ENCODE data around the gene SNTA1.
A peak's percentile ranks its signal among the peaks of the same experiment; 100 is the strongest.

DNA sequence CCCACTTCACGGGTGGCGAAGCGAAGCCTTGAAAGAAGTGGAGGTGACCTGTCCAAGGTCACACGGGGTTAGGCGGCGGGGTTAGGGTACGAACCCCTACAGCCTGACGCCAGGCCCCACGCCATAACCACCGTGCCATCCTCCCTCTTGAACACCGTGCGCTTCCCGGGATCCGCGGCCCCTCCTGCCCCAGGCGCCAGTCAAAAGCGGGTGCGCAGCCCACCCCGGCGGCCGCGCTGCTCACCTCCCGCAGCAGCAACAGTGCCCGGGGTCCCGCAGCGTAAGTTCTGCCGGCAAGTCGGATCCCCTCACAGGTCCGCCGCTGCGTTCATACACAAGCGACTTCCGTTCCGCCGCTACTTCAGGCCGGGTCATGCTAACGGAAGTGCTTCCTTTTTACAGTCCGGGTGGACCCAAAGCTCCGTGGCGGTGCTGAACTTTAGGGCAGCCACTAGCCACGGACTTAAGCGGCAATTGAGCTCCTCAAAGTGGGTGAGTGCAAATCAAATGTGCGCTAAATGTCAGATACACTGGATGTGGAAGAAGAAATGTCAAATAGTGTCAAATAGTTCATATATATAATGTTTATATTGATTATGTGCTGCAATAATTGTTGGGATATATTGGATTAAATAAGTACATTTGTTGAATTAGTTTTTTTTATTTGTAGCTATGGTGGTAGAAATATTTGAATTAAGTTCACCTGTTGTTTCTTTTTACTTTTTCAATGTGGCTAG, 42.2 kb downstream of the SNTA1 start, which contains the start of gene CDK5RAP1:
- TF ChIP-seq TAF1 (IDR thresholded peaks at IDR 0.05; ENCODE audit: borderline replicate concordance, low read depth, low read length) (peak; percentile 73; the same call in 1 of the 2 replicates), POLR2AphosphoS5 (IDR thresholded peaks at IDR 0.05; ENCODE audit: low read depth, low read length) (peak; percentile 84), POLR2A (IDR thresholded peaks at IDR 0.05; ENCODE audit: low read depth, low read length) (peak; percentile 86)

All from GM12892 (cell line).